ENCODE data around the gene C5.
"Not testable (repeated sequence)": the region's sequence is repeated elsewhere in the genome, so short reads cannot be mapped to it uniquely, and the experiment has no call there.

The C5 gene

DNA sequence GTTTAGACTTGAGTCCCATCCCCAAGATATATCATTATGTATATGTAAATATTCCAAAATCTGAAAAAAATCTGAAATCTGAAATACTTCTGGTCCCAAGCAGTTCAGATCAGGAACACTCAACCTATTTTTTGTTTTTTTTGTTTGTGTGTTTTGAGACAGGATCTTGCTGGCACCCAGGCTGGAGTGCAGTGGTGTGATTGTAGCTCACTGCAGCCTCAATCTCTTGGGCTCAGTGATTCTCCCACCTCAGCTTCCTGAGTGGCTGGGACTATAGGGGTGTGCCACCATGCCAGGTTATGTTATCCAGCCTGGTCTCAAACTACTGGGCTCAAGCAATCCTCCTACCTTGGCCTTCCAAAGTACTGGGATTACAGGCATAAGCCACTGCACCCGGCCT is 72.8 kb downstream of the C5 start:
- DNase-seq, result no peak

DNA sequence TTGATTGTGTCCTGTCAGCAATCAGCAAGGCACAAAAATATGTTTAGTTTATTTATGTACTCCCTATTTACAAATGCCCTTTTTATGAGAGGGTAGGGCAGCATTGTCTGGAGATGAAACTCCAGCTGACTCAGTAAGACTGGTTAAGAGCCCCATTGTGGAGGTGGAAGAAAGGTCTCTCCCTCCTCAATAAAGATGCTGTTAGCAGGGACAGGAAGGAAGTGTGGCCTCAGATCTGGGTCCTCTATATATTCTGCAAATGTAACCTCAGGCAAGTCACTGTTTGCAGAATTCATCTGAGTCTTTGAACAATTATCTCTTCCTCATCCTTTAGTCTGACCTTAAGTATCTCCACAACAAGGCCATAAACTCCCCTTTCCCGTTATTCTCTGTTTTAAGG is 75.2 kb downstream of the C5 start:
- no peak for DNase-seq

DNA sequence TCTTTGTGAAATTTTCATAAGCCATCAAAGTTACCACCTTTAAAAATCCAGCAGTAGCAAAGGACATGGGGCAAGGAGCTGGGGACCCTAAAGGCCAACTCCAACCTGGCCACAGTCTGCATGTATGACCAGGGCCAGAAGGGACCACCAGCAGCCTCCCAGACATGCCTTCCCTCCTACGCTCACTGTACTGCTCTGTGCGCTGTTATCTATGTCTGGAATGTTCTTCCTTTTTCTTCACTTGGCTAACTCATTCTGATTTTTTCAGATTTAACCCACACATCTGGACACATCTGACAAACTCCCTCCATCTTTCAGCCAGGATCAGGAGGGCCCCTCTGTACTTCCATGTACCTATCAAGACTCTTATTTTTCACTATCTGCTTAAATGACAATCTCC is 75.9 kb downstream of the C5 start:
- no peak for DNase-seq

DNA sequence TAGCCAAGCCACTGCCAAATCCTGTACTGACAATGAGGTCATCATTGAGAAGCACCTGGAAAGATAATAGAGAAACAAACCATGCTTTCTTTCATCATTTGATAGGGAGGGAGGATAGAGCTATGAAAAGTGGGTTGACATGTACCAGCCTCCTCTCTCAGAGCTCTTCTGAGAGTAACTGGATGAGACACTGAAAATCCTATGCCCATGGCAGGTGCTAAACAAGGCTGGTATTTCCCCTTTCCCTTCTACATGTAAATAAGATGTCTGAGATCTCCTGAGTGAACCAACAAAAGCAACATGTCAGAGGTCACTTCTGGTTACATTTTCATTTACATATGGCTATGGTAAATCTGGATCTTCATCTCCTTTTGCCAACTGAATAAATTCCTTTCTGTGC is 78.1 kb downstream of the C5 start:
- peak in 1 of 2 experiments; percentile 2 for DNase-seq

DNA sequence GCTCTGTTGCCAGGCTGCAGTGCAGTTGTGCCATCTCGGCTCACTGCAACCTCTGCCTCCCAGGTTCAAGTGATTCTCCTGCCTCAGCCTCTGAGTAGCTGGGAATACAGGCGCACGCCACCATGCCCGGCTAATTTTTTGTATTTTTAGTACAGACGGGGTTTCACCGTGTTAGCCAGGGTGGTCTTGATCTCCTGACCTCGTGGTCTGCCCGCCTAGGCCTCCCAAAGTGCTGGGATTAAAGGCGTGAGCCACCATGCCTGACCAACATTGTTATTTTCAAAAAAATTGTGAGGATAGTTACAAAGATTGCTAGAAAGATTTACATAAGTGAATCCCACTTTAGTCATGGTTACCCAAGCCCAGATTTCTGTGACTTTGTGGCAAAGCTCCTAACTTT is 78.6 kb downstream of the C5 start:
- DNase-seq, result not testable (repeated sequence)

DNA sequence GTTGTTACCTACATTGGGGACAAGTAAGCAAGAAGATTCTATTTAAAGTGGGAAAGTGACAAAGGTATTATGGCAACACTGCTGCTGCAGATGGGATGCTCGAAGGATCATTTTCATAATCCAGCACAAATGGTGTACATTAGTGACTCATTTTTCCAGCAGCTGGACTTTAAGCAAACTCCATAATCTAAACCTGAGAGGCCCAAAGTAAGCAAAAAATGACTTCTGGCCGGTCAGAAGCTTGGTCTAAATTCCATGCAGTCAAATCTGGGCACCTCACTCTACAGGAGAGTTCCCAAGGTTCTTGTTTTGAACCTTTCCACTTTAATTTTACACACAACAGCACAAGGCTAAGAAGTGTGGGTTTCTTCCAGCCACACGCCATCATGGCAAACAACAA is 79.8 kb downstream of the C5 start:
- DNase-seq, result no peak

DNA sequence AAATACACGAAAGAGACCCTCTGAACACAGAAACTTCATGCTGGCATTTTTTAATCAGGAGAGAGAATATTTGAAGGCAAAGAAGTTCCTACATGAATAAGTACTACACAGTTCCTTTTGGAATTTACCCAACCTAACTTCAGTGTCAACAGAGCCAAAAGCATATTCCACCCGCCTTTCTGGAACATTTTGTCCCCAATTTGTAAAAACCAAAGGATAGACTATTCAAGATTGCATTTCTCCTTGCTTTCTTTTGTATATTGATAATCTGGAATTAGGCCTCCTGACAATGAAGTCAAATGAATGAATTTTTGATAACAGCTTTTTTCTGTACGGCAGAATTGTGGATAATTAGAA is 84.1 kb downstream of the C5 start:
- DNase-seq, result no peak

DNA sequence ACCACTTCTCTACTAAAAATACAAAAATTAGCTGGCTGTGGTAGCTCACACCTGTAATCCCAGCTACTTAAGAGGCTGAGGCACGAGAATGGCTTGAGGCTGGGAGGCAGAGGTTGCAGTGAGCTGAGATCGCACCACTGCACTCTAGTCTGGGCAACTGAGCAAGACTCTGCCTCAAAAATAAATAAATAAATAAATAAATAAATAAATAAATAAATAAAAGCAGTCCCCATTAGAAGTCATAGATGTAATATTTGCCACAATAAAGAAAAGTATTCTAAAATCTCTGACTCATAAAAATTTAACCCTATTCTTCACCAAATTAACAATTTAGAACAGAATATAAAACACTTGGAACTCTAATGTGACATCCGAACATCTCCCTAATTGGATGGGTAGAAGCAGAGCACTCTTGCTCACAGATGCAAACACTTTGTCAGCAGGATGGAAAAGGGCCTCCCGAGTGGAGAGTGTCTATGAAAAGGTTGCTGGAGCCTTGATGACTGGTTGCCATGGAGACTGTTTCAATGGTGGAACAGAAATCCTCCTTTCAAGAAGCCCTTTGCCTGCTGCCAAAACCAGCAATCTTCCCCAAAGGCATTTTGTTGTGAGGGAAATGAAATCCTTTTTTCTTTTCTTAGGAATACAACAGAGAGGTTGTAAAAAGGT is 84.6 kb downstream of the C5 start:
- no peak for DNase-seq

DNA sequence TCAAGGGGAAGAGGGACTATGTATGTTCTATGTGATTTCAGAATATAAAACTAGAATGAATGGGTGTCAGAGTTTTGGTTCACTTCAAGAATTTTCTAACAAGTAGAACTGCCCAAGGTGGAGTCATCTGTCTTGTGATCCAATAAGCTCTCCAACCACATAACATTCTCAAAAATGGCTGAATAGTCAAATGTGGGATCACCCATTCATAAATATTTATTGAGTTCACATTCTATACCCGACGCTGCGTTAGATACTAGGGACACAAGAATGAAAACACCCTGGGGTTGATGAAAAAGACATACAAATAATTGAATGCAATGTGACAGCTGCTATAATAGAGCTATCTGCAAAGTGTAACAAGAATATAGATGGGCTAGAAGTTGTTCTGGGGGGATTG is 88.1 kb downstream of the C5 start:
- no peak for DNase-seq

DNA sequence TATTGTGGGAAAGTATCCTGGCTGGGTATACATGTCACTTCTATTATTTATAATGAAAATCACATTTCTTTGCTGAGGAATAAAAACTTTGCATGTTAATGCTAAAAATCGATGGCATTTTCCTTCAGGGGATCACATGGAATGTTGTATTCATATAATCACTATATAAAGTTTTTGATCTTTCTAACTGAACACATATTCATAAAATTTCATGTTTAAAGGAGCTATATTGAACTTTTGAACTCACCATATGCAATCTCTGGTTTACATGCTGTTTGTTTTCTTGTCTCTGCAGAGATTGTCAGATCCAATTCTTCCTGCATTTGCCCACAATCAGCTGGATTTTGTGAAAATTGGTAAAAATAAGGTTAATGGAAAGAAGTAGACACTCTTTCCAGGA is 90.1 kb downstream of the C5 start:
- no peak for DNase-seq

DNA sequence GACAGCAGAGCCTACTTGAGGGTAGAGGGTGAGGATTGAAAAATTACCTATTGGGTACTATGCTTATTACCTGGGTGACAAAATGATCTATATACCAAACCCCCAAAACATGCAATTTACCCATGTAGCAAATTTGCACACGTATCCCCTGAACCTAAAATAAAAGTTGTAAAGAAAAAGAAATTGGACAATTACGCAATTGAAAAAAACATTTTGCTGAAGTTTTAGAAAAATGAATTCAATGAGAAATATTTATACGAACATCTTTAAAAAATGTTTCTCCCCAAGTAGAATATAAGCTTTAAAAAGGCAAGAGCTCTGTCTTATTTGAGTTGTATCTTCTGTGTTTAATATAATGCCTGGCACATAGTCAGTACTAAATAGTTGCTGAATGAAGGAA is 93.2 kb downstream of the C5 start:
- DNase-seq, result no peak

DNA sequence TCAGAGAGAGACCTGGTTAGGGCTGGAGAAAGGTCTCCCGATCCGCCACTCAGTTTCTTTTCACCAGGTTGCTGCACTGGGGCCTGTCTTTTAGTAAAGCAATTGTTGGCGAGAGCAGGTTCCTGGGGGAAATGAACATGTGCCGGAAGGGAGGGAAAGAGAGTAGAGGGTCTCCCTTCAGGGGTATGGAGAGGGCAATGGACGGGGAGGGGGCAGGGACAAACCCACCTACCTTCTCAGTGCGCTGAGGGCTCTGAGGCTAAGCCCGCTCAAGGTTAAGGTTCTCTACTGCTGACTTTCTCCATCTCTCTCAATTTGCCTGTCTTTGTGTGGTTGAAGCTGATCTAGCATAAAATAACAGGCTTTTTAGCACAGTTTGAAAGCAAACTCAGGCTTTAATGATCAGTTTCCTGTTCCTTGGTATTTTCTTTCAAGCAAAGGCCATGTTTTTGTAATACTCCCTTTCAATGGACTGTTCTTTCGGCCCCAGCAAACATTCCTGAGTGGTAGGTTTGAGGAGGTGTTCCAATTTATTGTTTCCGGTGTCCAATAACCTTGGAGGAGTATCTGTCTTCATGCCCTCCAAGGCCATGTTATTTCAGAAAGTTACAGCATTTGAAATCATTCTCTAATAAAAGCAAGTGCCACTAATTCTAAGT is 98.0 kb downstream of the C5 start:
- DNase-seq, result no peak

DNA sequence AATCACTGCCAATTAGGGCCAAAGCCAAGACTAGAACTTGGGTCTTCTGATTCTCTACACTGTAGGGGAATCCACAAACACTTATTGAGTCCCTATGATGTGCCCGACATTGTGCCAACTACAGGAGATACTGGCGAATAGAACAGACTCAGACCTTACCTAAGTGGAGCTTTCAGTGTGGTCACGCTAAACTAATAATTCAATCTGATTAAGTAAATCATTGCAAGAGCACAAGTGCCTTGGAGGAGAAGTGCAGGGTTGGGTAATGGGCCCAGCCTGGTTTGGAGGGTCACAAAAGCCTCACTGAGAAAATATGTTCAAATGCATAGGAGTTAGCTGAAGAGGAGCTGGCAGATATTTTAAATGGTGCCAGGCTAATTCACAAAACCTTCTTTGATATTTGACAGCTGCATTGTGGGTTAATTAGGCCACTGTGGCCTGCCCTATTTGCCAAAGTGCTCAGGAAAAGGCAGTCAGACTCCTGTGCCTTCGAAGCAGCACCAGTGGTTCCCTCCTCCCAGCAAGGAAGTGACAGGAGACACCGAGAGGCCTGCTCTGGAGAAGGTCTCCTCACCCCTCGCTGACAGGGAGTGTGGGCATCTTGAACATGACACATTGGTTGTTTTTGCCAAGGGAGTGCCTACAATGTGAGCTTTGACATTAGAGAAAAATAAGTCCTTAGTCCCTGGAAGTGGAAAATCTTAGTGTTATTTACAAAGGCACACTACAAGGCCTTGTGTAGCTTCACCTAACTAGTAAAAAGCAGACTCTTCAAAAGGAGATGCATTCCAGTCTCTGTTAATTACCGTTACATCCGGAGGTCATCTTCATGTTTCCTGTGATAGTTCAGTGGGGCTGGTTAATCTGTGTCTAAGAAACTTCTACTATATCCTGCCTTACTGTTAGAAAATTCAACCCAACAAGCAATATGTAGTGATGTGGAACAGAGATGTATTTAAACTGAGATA is 99.4 kb downstream of the C5 start:
- no peak for DNase-seq

DNA sequence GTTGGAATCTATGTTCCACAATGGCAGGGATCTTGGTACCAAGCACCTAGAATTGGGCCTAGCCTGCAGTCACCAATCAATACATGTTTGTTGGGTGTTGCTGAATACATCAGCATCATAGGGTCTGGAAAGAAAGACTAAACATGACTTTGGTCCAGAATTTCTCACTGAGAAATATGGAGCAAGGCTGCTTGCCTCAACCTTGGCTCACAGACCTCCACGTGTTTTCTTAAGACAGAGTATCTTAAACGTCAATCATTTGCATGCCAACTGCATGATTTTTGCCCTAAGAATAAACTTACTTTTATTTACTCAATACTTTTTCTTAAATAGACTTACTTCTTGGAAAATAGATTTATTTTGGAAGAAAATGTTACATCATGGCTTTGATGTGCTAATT is 100.8 kb downstream of the C5 start:
- no peak for DNase-seq

DNA sequence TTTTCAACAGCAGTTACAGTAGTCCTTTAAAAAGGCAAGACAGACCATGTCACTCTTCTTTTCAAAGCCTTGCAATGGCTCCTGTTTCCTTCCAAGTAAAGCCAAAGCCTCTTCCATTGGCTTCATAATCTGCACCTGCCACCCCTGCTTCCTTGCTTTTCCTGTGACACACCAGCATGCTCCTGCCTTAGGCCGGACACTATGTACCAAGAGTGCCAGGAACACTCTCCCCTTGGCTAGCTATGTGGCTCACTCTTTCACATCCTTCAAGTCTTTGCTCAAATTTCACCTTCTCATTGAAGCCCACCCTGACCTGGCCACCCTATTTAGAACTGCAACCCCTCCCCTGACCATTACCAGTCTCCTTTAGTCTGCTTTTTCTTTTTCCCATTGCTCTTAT is 101.3 kb downstream of the C5 start:
- no peak for DNase-seq

DNA sequence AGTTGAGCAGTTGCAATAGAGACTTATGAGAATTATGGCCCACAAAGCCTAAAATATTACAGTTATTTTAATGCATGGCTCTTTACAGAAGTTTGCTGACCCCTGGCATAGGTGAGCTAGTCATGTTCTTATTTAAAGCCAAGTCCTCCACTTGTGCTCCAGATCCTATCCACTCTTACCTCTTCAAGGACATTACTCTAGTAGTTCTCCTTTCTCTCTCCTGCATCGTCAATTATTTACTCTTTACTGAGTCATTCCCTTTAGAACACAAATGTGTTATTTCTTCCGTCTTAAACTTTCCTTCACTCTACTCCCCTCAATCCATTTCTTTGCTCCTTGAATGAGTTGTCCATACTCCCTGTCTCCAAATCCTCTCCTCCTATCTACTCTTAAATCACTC is 102.9 kb downstream of the C5 start:
- no peak for DNase-seq

DNA sequence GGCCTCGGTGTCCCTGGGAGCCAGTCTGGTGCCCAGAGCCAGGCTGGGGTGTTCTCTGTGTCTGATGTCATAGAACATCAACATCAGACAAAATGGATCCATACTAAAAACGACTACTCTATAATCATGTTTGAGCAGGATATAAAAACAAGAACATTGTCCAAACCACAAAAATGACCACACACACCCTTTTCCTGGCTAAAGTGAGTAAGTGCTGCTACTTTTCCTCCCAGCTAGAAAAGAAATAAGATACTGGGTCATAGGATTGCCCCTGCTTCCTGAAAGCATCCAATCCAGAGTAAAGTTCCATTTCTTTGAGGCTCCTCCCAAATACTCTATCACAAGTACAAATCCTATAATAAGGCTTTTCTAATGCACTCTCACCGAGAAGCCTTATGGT is 103.8 kb downstream of the C5 start:
- DNase-seq, result no peak

DNA sequence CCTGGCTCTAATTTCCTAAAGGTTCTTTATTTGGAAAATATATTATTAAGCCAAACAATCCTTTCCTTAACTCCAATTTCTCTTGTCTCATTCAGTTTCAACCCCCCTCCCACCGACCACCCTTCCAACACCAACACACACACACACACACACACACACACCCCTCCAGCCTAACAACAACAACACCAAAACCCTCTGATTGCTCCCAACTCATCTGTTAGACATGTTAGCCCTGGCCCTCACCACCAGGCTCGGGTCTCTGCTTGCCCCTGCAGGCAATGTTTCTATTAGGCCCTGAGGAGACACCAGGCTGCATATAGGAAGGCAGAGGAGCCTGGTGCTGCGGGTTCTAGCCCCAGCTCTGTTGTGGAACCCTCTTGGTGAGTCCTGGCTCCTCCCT is 105.1 kb downstream of the C5 start:
- DNase-seq, result no peak

DNA sequence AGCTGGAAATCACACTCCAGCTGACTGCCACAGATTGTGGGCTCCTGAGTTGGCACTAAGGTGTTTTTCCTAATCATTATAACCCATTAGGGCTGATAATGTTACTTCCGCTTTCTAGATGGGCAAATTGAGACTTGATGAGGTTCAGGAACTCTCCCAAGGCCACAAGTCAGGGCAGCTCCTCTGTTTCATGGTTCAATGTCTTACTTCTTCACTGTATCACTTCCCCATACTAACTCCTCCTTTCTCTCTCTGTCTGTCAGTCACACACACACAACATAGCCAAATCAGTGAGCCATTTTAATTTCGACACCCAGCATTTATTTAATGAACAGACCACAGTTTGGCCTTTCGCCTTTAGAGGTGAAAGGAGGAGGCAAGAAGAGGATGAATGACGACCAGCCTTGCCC is 105.6 kb downstream of the C5 start:
- no peak for DNase-seq

DNA sequence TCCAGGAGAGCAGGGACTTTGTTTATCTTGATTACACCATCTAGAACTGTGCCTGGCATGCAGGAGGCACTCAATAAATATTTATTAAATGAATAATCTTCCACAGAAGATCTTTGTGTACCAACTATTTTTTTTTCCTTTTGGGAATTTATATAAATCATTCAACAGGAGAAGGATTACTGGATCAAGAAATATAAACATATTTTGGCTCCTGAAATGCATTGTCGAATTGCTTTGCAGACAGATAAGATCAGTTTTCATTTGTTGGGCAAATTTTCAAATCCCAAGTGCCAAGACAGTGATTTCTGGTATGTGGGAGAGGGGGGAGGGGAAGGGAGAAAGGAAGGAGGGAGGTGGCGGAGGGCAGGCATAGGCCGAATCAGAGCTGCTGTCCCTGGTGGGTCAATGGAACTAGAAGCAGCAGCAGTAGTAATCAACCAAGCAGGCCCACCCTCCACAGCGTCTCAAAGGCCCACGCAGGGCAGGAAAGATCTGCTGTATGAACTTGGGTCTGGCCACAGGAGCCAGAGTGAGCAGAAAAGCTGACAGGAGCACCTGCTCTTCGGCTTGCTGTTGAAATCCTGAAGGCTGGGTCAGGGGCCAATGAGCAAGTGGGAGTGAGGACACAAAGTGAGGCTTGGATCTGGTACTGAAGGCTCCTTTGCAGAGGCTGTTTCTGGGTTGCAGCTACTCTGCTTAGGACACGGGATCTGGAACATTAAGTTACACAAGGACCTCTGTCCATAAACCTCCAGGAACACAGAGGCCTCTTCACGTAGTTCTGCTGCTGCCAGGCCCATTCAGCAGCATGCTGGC is 107.7 kb downstream of the C5 start:
- DNase-seq, result no peak

DNA sequence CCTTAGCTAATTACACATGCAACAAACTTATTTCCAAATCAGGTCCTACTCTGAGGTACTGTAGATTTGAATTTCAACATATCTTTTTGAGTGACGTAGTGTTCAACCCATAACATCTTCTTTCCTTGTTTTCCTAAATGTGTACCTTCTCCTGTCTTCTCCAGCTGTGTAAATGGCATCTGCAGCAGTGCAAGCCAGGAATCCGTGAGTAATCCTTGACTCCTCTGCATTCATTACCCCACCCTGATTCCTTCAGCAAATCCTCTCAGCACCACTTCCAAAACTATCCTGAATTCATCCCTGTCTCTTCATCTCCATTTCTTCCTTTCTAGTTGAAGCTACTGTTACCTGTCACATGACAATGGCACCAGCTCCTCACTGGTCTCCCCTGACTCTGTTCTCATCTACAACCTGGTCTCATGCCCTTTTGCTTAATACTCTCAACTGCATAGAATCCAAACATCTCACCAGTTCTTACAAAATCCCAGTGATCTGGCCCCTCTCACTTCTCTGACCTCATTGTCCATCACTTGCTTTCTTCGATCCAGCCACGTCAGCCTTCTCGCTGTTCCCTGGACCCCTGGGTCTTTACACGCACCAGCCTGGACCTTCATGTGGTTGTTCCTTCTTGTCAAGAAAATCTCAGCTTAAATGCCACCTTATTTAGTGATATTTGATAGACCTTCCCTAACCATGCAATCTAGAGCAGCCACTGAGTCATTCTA is 108.9 kb downstream of the C5 start:
- DNase-seq, result no peak

DNA sequence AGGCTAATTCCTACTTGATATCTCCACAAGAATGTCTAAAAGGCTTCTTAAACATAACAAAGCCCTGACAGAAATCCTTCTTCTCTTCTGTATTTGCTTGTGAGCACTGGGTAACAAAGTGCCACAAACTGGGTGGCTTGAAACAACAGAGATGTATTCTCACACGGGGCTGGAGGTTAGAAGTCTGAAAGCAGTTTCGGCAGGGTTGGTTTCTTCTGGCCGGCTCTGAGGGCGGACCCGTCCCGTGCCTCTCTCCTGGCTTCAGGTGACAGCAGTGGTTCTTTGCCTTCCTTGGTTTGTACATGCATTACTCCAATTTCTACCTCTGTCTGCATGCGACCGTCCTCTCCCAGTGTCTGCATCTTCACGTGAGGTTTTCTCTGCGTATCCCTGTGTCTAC is 109.5 kb downstream of the C5 start:
- no peak for DNase-seq

DNA sequence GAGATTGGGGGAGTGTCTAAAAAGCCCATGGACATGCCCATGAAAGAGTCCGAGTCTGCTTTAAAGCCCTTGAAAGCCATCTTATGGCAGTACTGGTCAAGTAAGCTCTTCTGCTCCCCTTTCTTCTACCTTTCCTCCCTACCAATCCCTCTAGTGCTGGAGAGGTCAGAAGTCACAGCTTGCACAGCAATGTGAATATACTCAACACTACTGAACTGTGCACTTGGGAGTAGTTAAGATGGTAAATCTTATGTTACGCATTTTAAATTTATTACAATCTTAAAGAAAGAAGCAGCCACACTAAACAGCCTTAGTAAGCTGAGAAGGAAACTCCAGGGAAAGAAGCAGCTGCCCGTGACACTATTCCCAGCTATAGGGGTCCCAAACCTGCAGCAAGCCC is 111.2 kb downstream of the C5 start:
- DNase-seq, result no peak

All from NCI-H526 (cell line).